GM23338 (cell line): ENCODE data around the gene DLG5. TPM values are rescaled to one million over a fixed set of nuclear protein-coding genes. Genes with fewer than 3 reads are reported as not detected.

Experiments
- ATAC-seq: fragments of 200-7000 bp; cut with Tn5 transposase; 3 replicates; pipeline ENCODE4 v1.9.1; 2020
- DNase-seq: peaks from one replicate; pipeline ENCODE4 v3.0.0-alpha.2; 2015; ENCODE audit warnings: low spot score
- H2AFZ ChIP-seq: fragments of 200-600 bp; sonication (generic); 2 replicates; pipeline ENCODE4 v1.8.0; 2016; ENCODE audit warnings: antibody characterized with exemption, mild to moderate bottlenecking, moderate library complexity
- H3F3A ChIP-seq: fragments of 200-600 bp; sonication (generic); replicated peaks from 2 replicates; pipeline ENCODE4 v1.8.0; 2017; ENCODE audit warnings: antibody characterized with exemption, mixed run types, low read depth
- H3K27ac ChIP-seq: fragments of 200-600 bp; sonication (generic); 2 replicates; pipeline ENCODE4 v1.6.1; 2016; ENCODE audit warnings: low read depth
- H3K27me3 ChIP-seq: fragments of 200-600 bp; sonication (generic); 2 replicates; pipeline ENCODE4 v1.8.0; 2016; ENCODE audit warnings: mild to moderate bottlenecking, mixed run types, moderate library complexity; ENCODE audit not compliant: insufficient read depth
- H3K36me3 ChIP-seq: fragments of 200-600 bp; sonication (generic); 2 replicates; pipeline ENCODE4 v1.8.0; 2016; ENCODE audit warnings: mild to moderate bottlenecking; ENCODE audit not compliant: insufficient read depth
- H3K4me1 ChIP-seq: fragments of 200-600 bp; sonication (generic); 2 replicates; pipeline ENCODE4 v1.8.0; 2016; ENCODE audit warnings: mild to moderate bottlenecking, moderate library complexity; ENCODE audit not compliant: insufficient read depth
- H3K4me2 ChIP-seq: fragments of 200-600 bp; sonication (generic); 2 replicates; pipeline ENCODE4 v1.7.1; 2017; ENCODE audit warnings: mixed run types
- H3K4me3 ChIP-seq: fragments of 200-600 bp; sonication (generic); 2 replicates; pipeline ENCODE4 v1.6.1; 2016; ENCODE audit warnings: mixed run types
- H3K79me2 ChIP-seq: fragments of 200-600 bp; sonication (generic); replicated peaks from 2 replicates; pipeline ENCODE4 v1.8.0; 2017; ENCODE audit warnings: mild to moderate bottlenecking; ENCODE audit not compliant: insufficient read depth
- H3K9me2 ChIP-seq: fragments of 200-600 bp; sonication (generic); 2 replicates; pipeline ENCODE4 v1.8.0; 2017; ENCODE audit not compliant: insufficient read depth
- H4K20me1 ChIP-seq: fragments of 200-600 bp; sonication (generic); replicated peaks from 2 replicates; pipeline ENCODE4 v1.8.0; 2017; ENCODE audit warnings: mild to moderate bottlenecking; ENCODE audit not compliant: insufficient read depth
- H3K27ac Mint-ChIP-seq: 2 replicates; pipeline ENCODE4 v1.8.0; 2020; ENCODE audit warnings: inconsistent platforms, mild to moderate bottlenecking, moderate library complexity, mixed read lengths
- H3K27me3 Mint-ChIP-seq: 3 replicates; pipeline ENCODE4 v1.8.0; 2022; ENCODE audit warnings: low read depth, mild to moderate bottlenecking, moderate library complexity, mixed read lengths, inconsistent platforms; ENCODE audit not compliant: insufficient read depth, poor library complexity
- H3K36me3 Mint-ChIP-seq: 3 replicates; pipeline ENCODE4 v1.8.0; 2021; ENCODE audit warnings: low read depth, mild to moderate bottlenecking, inconsistent platforms, moderate library complexity, mixed read lengths
- H3K4me1 Mint-ChIP-seq: 3 replicates; pipeline ENCODE4 v1.8.0; 2020; ENCODE audit warnings: mild to moderate bottlenecking, inconsistent platforms, mixed read lengths
- H3K4me3 Mint-ChIP-seq: 3 replicates; pipeline ENCODE4 v1.8.0; 2021; ENCODE audit warnings: moderate library complexity, mild to moderate bottlenecking, inconsistent platforms, mixed read lengths
- H3K9me3 Mint-ChIP-seq: 3 replicates; pipeline ENCODE4 v1.8.0; 2020; ENCODE audit warnings: moderate library complexity, mild to moderate bottlenecking, inconsistent platforms, mixed read lengths
- CTCF ChIP-seq, 2 experiments: fragments of 200-600 bp in 1 of 2; sonication (generic) in 1 of 2; conservative IDR thresholded peaks; 2 replicates each; pipeline versions ENCODE4 v1.5.1 to v1.6.1; 2016 to 2017; ENCODE audit warnings: antibody characterized with exemption in 2 of 2, low read depth in 2 of 2, mild to moderate bottlenecking in 2 of 2, moderate library complexity in 1 of 2
- ETS1 ChIP-seq: IDR thresholded peaks from 2 replicates; pipeline ENCODE4 v1.6.1; 2016; ENCODE audit warnings: antibody characterized with exemption
- EZH2 ChIP-seq: fragments of 200-600 bp; sonication (generic); IDR thresholded peaks from one replicate; pipeline ENCODE4 v1.8.0; 2017; ENCODE audit warnings: antibody characterized with exemption, mild to moderate bottlenecking, low read depth; ENCODE audit not compliant: unreplicated experiment
- POLR2AphosphoS5 ChIP-seq: IDR thresholded peaks from 2 replicates; pipeline ENCODE4 v1.6.1; 2016; ENCODE audit warnings: antibody characterized with exemption, low read depth
- REST ChIP-seq: IDR thresholded peaks from one replicate; pipeline ENCODE4 v1.6.1; 2018; ENCODE audit warnings: antibody characterized with exemption; ENCODE audit not compliant: unreplicated experiment
- STAT1 ChIP-seq: IDR thresholded peaks from one replicate; pipeline ENCODE4 v1.6.1; 2016; ENCODE audit warnings: antibody characterized with exemption; ENCODE audit not compliant: unreplicated experiment
- ZNF114 ChIP-seq: fragments of 250-450 bp; sonication (Bioruptor Pico); IDR thresholded peaks from 2 replicates; pipeline ENCODE4 v1.5.0; 2020; ENCODE audit warnings: mild to moderate bottlenecking, moderate library complexity
- ZNF462 ChIP-seq: fragments of 250-450 bp; sonication (Bioruptor Pico); IDR thresholded peaks from 2 replicates; pipeline ENCODE4 v1.5.0; 2020; ENCODE audit warnings: mild to moderate bottlenecking, moderate library complexity
- polyA plus RNA-seq: library from polyadenylated mRNA; unstranded; fragments of >200 nt; fragmentation: Nextera tagmentation; extraction: Ambion mirVana; gene quantifications from 2 replicates; pipeline ENCODE4 v1.2.1, GENCODE V29; 2016
- total RNA-seq: library from RNA; depleted of rRNA; stranded (reverse); fragments of >200 nt; shearing (Covaris generic); gene quantifications from 2 replicates; pipeline ENCODE4 v1.2.3, GENCODE V29; 2014

Gene DLG5
- total and polyA plus RNA-seq, 2 experiments from 2014 or later, result 7.4 to 66.6 TPM

GRCh38 chr10:77820349-77820748 is 106.2 kb downstream of the DLG5 start:
- ATAC-seq, result no peak
- H3K27ac Mint-ChIP-seq, result peak overlapping the region; percentile 73
- H3K36me3 ChIP-seq, result 0 out of 2 replicates have a peak, but pooled peaks cover 5% of the 10 kb centered on the region

More at GRCh38 chr10:77820349-77820748, 106.2 kb downstream of the DLG5 start:
- no peak overlapping the region for H3K4me3 ChIP-seq
- peaks cover 66% of the 10 kb centered on the region for H3K36me3 Mint-ChIP-seq
- no peak for DNase-seq
- peaks cover 7% of the 10 kb centered on the region for H3K27me3 Mint-ChIP-seq
- no peaks in the 10 kb centered on the region; the same call in 2 of the 3 replicates for H3K9me3 Mint-ChIP-seq
- H3K4me3 Mint-ChIP-seq, result no peak overlapping the region
- no peaks in the 10 kb centered on the region for H3F3A ChIP-seq
- H3K4me1 Mint-ChIP-seq, result no peaks in the 10 kb centered on the region; the same call in 2 of the 3 replicates
- no peak overlapping the region for H2AFZ ChIP-seq
- H3K27ac ChIP-seq, result no peak overlapping the region
- no peak for TF ChIP-seq STAT1
- no peak for TF ChIP-seq ETS1
- no peak for TF ChIP-seq EZH2
- TF ChIP-seq ZNF462, result no peak
- TF ChIP-seq POLR2AphosphoS5, result no peak
- TF ChIP-seq ZNF114 (CRISPR knock-in tag), result no peak
- TF ChIP-seq REST, result no peak
- no peak for TF ChIP-seq CTCF (conservative IDR thresholded peaks at IDR 0.05; ENCODE audit: low read depth in 2 of 2)
- H3K4me1 ChIP-seq, result no peaks in the 10 kb centered on the region
- H3K9me2 ChIP-seq, result no peaks in the 10 kb centered on the region
- H3K4me2 ChIP-seq, result no peak overlapping the region
- no peaks in the 10 kb centered on the region for H3K27me3 ChIP-seq
- no peaks in the 10 kb centered on the region for H4K20me1 ChIP-seq
- no peaks in the 10 kb centered on the region for H3K79me2 ChIP-seq
